Panc1 (cell line): ENCODE measurements around the gene HTRA2. TPM values are rescaled to one million over a fixed set of nuclear protein-coding genes. Genes with fewer than 3 reads are reported as not detected.

Source experiments
- ATAC-seq: fragments of 200-7000 bp; cut with Tn5 transposase; 2 replicates; pipeline ENCODE4 v1.9.1; 2020; ENCODE audit warnings: mild to moderate bottlenecking, moderate library complexity
- BruUV-seq: library from RNA; stranded (reverse); fragments of 400-500 nt; replicated peaks from 2 replicates; lab custom pipeline; 2021; lab: Mats Ljungman, UMichigan
- CTCF ChIA-PET: fragments of 300-600 bp; sonication (Branson Sonifier 250); formaldehyde crosslinking; loops from one replicate; lab custom pipeline; 2022; ENCODE audit warnings: antibody characterized with exemption; lab: Charles Lee
- POLR2A ChIA-PET: fragments of 300-600 bp; sonication (Branson Sonifier 250); formaldehyde crosslinking; loops from one replicate; lab custom pipeline; 2022; ENCODE audit warnings: antibody characterized with exemption; lab: Charles Lee
- DNase-seq: peaks from one replicate; pipeline ENCODE4 v3.0.0-alpha.2; 2010; ENCODE audit warnings: low read depth, low spot score
- H3K27ac ChIP-seq: 2 replicates; pipeline ENCODE4 v1.5.1; 2011; ENCODE audit warnings: mild to moderate bottlenecking, low read length, inconsistent platforms
- H3K27me3 ChIP-seq: fragments of 200-500 bp; sonication (Bioruptor generic); 2 replicates; pipeline ENCODE4 v1.6.0; 2014; ENCODE audit warnings: low read length, inconsistent platforms; ENCODE audit not compliant: control insufficient read depth, insufficient read depth
- H3K36me3 ChIP-seq: fragments of 200-500 bp; sonication (Bioruptor generic); 2 replicates; pipeline ENCODE4 v1.5.1; 2014; ENCODE audit warnings: inconsistent platforms, mild to moderate bottlenecking, low read length, moderate library complexity; ENCODE audit not compliant: control insufficient read depth, insufficient read depth
- H3K4me1 ChIP-seq: 2 replicates; pipeline ENCODE4 v1.5.1; 2011; ENCODE audit warnings: inconsistent platforms, mild to moderate bottlenecking, low read length, moderate library complexity; ENCODE audit not compliant: control insufficient read depth, insufficient read depth
- H3K4me3 ChIP-seq, 2 experiments: 2 replicates each; pipeline ENCODE4 v1.5.1; 2011 to 2012; ENCODE audit warnings: low read depth in 2 of 2, low read length in 2 of 2, mild to moderate bottlenecking in 2 of 2, inconsistent platforms in 1 of 2, moderate library complexity in 1 of 2
- H3K9me3 ChIP-seq: fragments of 200-500 bp; sonication (Bioruptor generic); 2 replicates; pipeline ENCODE4 v1.5.1; 2014; ENCODE audit warnings: low read depth, mild to moderate bottlenecking, inconsistent platforms, low read length, moderate library complexity; ENCODE audit not compliant: control insufficient read depth, insufficient read depth
- POLR2AphosphoS5 ChIP-seq: IDR thresholded peaks from 2 replicates; pipeline ENCODE4 v1.6.1; 2012; ENCODE audit warnings: mild to moderate bottlenecking, low read depth, low read length, moderate library complexity
- SIN3A ChIP-seq: IDR thresholded peaks from 2 replicates; pipeline ENCODE4 v1.6.1; 2012; ENCODE audit warnings: low read depth, mild to moderate bottlenecking, low read length, moderate library complexity, borderline replicate concordance; ENCODE audit not compliant: insufficient read depth
- TCF7L2 ChIP-seq: IDR thresholded peaks from 2 replicates; pipeline ENCODE4 v1.6.1; 2011; ENCODE audit warnings: mild to moderate bottlenecking, low read depth, low read length, inconsistent platforms
- in situ Hi-C: cut with HindIII; loops from 2 replicates; pipeline ENCODE4 v1.10.0; 2016; ENCODE audit warnings: low sequenced_read_pairs, low pct_unique_long_range_greater_than_20kb
- intact Hi-C: fragments of 100-400 bp; cut with micrococcal nuclease; formaldehyde crosslinking; loops from one replicate; pipeline ENCODE4 v1.10.0; 2022; ENCODE audit not compliant: unreplicated experiment
- total RNA-seq: library from RNA; stranded (reverse); gene quantifications from one replicate; pipeline ENCODE4 v1.2.1, GENCODE V29; 2021; ENCODE audit not compliant: unreplicated experiment
- TF ChIP-seq, protein P1 (sequence below), 2 experiments: IDR thresholded peaks; 2 replicates each; pipeline ENCODE4 v1.6.1; 2011 to 2012; ENCODE audit warnings: low read depth in 2 of 2, control low read depth in 1 of 2, low read length in 1 of 2, mild to moderate bottlenecking in 1 of 2, moderate library complexity in 1 of 2; ENCODE audit not compliant: insufficient read depth in 1 of 2
- TF ChIP-seq, protein P2 (sequence below): fragments of 450-650 bp; IDR thresholded peaks from 2 replicates; pipeline ENCODE4 v1.5.1; 2017; ENCODE audit warnings: mild to moderate bottlenecking

Gene HTRA2
- total RNA-seq, 1 experiment from 2014 or later, result 21.2 TPM

DNA sequence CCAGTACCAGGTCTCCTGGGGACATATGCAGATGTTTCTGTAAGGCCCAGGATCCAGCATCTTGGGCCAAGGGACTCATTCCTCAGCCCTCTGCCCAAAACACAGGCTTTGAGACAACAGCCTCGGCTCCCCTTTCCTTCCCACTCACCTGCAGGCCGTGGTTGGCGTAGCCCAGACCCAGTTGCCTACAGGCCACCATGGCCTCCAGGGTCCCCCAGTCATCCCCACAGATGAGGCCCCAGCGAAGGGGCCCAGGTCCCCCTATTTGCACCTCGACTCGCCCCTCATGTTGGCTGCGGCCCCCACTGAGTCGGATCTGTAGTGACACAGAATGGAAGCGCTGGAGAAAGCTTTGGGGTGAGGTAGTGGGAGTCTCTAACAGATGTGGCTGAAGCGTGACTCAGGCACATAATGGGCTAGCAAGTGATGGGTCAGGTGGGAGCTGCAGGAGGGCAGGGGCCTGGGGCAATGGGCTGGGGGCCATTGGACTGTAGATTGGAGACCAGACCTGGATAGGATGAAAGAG, 5.8 kb downstream of the HTRA2 start:
- ChIA-PET CTCF (no interaction called here), POLR2A (no interaction called here)
- BruUV-seq, result no TSS peak
- Histone ChIP-seq H3K27ac (no peak overlapping the region), H3K4me3 (no peak overlapping the region), H3K27me3 (no peaks in the 10 kb centered on the region; the same call in 1 of the 2 replicates), H3K4me1 (no peaks in the 10 kb centered on the region), H3K36me3 (no peaks in the 10 kb centered on the region; the same call in 1 of the 2 replicates), H3K9me3 (no peaks in the 10 kb centered on the region)
- in situ Hi-C loops (no loop called here), intact Hi-C loops (no loop called here)
- DNase-seq (no peak), ATAC-seq (no peak)
- TF ChIP-seq, protein P1, sequence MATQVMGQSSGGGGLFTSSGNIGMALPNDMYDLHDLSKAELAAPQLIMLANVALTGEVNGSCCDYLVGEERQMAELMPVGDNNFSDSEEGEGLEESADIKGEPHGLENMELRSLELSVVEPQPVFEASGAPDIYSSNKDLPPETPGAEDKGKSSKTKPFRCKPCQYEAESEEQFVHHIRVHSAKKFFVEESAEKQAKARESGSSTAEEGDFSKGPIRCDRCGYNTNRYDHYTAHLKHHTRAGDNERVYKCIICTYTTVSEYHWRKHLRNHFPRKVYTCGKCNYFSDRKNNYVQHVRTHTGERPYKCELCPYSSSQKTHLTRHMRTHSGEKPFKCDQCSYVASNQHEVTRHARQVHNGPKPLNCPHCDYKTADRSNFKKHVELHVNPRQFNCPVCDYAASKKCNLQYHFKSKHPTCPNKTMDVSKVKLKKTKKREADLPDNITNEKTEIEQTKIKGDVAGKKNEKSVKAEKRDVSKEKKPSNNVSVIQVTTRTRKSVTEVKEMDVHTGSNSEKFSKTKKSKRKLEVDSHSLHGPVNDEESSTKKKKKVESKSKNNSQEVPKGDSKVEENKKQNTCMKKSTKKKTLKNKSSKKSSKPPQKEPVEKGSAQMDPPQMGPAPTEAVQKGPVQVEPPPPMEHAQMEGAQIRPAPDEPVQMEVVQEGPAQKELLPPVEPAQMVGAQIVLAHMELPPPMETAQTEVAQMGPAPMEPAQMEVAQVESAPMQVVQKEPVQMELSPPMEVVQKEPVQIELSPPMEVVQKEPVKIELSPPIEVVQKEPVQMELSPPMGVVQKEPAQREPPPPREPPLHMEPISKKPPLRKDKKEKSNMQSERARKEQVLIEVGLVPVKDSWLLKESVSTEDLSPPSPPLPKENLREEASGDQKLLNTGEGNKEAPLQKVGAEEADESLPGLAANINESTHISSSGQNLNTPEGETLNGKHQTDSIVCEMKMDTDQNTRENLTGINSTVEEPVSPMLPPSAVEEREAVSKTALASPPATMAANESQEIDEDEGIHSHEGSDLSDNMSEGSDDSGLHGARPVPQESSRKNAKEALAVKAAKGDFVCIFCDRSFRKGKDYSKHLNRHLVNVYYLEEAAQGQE (IDR thresholded peaks at IDR 0.05; ENCODE audit: insufficient read depth in 1 of 2, low read depth in 2 of 2, low read length in 1 of 2), result no peak
- TF ChIP-seq SIN3A, result no peak
- no peak for TF ChIP-seq POLR2AphosphoS5
- TF ChIP-seq TCF7L2, result no peak
- TF ChIP-seq, protein P2, sequence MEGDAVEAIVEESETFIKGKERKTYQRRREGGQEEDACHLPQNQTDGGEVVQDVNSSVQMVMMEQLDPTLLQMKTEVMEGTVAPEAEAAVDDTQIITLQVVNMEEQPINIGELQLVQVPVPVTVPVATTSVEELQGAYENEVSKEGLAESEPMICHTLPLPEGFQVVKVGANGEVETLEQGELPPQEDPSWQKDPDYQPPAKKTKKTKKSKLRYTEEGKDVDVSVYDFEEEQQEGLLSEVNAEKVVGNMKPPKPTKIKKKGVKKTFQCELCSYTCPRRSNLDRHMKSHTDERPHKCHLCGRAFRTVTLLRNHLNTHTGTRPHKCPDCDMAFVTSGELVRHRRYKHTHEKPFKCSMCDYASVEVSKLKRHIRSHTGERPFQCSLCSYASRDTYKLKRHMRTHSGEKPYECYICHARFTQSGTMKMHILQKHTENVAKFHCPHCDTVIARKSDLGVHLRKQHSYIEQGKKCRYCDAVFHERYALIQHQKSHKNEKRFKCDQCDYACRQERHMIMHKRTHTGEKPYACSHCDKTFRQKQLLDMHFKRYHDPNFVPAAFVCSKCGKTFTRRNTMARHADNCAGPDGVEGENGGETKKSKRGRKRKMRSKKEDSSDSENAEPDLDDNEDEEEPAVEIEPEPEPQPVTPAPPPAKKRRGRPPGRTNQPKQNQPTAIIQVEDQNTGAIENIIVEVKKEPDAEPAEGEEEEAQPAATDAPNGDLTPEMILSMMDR, result no peak

DNA sequence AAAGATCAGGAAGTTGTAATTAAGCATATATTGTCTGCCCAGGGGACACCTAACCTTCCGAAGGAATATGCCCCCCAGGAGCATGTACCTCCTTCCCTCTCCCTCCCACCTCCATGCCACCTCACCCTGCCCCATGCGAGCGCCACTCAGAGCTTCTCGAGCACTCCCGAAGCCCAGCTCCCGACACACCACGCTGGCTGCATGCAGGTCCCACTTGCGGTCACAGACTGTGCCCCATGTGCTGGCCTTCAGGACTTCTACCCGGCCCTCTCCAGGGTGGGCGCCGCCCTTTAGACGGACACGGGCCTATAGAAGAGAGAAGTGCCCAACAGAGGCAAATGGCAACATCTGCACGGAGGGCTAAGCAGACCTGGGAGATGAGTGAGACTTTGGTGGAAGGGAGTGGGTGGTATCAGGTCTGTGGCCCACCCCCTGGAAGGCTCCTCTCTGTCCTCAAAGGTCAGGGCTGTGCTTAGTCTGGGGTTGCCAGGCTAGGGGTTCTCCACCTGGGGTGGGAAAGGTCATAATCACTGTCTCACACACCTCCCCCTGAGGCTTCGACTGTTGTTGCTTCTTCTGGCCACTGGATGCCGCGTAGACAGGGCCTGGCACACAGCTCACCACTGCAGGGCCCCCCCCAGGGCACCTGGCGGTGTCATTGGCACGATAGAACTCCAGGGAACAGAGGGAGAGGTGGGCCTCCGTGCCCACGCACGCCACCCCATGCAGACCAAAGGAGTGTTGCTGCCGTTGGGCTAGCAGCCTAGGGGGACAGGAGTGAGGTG, 6.6 kb downstream of the HTRA2 start:
- no peaks in the 10 kb centered on the region; the same call in 1 of the 2 replicates for H3K36me3 ChIP-seq
- TF ChIP-seq SIN3A, result no peak
- TF ChIP-seq POLR2AphosphoS5, result no peak
- TF ChIP-seq TCF7L2, result no peak
- TF ChIP-seq, protein P1 (IDR thresholded peaks at IDR 0.05; ENCODE audit: insufficient read depth in 1 of 2, low read depth in 2 of 2, low read length in 1 of 2), result no peak
- TF ChIP-seq, protein P2, result no peak
- no peaks in the 10 kb centered on the region for H3K9me3 ChIP-seq
- intact Hi-C loops (no loop called here), in situ Hi-C loops (no loop called here)
- ATAC-seq (no peak; the same call in 1 of the 2 replicates), DNase-seq (no peak)
- no peak overlapping the region for H3K27ac ChIP-seq
- no peak overlapping the region for H3K4me3 ChIP-seq
- H3K27me3 ChIP-seq, result no peaks in the 10 kb centered on the region; the same call in 1 of the 2 replicates
- no peaks in the 10 kb centered on the region for H3K4me1 ChIP-seq
- CTCF ChIA-PET, result no interaction called here
- BruUV-seq, result no TSS peak
- POLR2A ChIA-PET, result no interaction called here
